Thoracic aorta (tissue), 2 donors: ENCODE results near the gene JAKMIP1. TPM values are rescaled to one million over a fixed set of nuclear protein-coding genes. Genes with fewer than 3 reads are reported as not detected.

Source experiments
- ATAC-seq: fragments of 150-250 bp; one replicate; pipeline ENCODE4 v1.8.0; 2017; ENCODE audit warnings: low read depth; ENCODE audit not compliant: insufficient number of reproducible peaks, low FRiP score
- DNase-seq: peaks from one replicate; pipeline ENCODE4 v3.0.0-alpha.2; 2020; ENCODE audit warnings: low spot score
- H3K27ac ChIP-seq, 2 donors: fragments of 200-600 bp; sonication (generic); 1 replicate in 1 of 2; 2 replicates in 1 of 2; pipeline ENCODE4 v1.5.1; 2016; ENCODE audit warnings: mild to moderate bottlenecking in 2 of 2, moderate library complexity in 2 of 2
- H3K27me3 ChIP-seq: fragments of 200-600 bp; sonication (generic); replicated peaks from 2 replicates; pipeline ENCODE4 v1.6.0; 2016; ENCODE audit warnings: mild to moderate bottlenecking; ENCODE audit not compliant: insufficient read depth
- H3K36me3 ChIP-seq: fragments of 200-600 bp; sonication (generic); one replicate; pipeline ENCODE4 v1.5.1; 2016
- H3K4me1 ChIP-seq, 2 donors: fragments of 200-600 bp; sonication (generic); 1 replicate in 1 of 2; 2 replicates in 1 of 2; pipeline versions ENCODE4 v1.5.1 to v1.6.0; 2016; ENCODE audit warnings: low read depth in 2 of 2, mild to moderate bottlenecking in 1 of 2; ENCODE audit not compliant: control insufficient read depth in 1 of 2
- H3K4me3 ChIP-seq: fragments of 200-600 bp; sonication (generic); 2 replicates; pipeline ENCODE4 v1.5.1; 2016; ENCODE audit warnings: mild to moderate bottlenecking
- H3K9me3 ChIP-seq: fragments of 200-600 bp; sonication (generic); 2 replicates; pipeline ENCODE4 v1.5.1; 2016
- CTCF ChIP-seq: fragments of 200-600 bp; sonication (generic); IDR thresholded peaks from one replicate; pipeline ENCODE4 v1.5.1; 2019; ENCODE audit warnings: antibody characterized with exemption
- total RNA-seq, 2 donors: library from RNA; depleted of rRNA; stranded (reverse); fragments of >200 nt; gene quantifications; one replicate each; pipeline versions ENCODE4 v1.1.0 to v1.2.3, GENCODE V29; 2016

The JAKMIP1 gene
- total RNA-seq, 2 donors from 2014 or later = 0.28 to 0.81 TPM

- Histone ChIP-seq H3K36me3 (no peaks in the 10 kb centered on the region), H3K4me1 (no peaks in the 10 kb centered on the region), H3K27me3 (no peaks in the 10 kb centered on the region), H3K27ac (no peak overlapping the region), H3K9me3 (no peaks in the 10 kb centered on the region), H3K4me3 (no peak overlapping the region)
- TF ChIP-seq CTCF = no peak
- ATAC-seq (no peak), DNase-seq (no peak)
These were observed 35.7 kb upstream of the JAKMIP1 start for GRCh38 chr4:6235901-6236640.

- DNase-seq (no peak), ATAC-seq (no peak)
- no peaks in the 10 kb centered on the region for H3K9me3 ChIP-seq
- no peaks in the 10 kb centered on the region for H3K4me1 ChIP-seq
- H3K27me3 ChIP-seq = no peaks in the 10 kb centered on the region
- H3K27ac ChIP-seq = no peak overlapping the region
- no peak for TF ChIP-seq CTCF
- H3K4me3 ChIP-seq = no peak overlapping the region
- no peaks in the 10 kb centered on the region for H3K36me3 ChIP-seq
These were observed 34.7 kb upstream of the JAKMIP1 start for GRCh38 chr4:6235012-6235411.

DNA sequence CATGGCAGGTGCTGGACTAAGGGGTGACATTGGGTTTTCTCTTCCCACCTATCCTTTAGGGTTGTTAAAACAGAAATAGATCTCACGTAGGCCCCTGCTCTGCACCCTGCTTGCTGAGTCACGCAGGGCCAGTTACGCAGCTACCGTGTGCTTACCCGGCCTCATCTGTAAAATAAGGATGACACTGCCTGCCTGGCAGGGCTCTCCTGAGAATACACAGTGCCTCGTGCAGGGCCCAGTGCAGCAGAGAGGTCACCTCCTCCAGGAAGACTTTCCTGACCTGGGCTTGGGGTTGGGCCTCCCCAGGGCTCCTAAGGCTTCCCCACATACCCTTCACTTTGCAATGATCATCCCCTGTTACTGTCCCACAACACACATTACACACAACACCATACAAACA, 33.6 kb upstream of the JAKMIP1 start:
- no peaks in the 10 kb centered on the region for H3K36me3 ChIP-seq
- H3K4me1 ChIP-seq = no peaks in the 10 kb centered on the region
- no peak overlapping the region for H3K4me3 ChIP-seq
- no peaks in the 10 kb centered on the region for H3K27me3 ChIP-seq
- no peak for ATAC-seq
- no peak for DNase-seq
- no peak for TF ChIP-seq CTCF
- H3K27ac ChIP-seq = no peak overlapping the region
- no peaks in the 10 kb centered on the region for H3K9me3 ChIP-seq

DNA sequence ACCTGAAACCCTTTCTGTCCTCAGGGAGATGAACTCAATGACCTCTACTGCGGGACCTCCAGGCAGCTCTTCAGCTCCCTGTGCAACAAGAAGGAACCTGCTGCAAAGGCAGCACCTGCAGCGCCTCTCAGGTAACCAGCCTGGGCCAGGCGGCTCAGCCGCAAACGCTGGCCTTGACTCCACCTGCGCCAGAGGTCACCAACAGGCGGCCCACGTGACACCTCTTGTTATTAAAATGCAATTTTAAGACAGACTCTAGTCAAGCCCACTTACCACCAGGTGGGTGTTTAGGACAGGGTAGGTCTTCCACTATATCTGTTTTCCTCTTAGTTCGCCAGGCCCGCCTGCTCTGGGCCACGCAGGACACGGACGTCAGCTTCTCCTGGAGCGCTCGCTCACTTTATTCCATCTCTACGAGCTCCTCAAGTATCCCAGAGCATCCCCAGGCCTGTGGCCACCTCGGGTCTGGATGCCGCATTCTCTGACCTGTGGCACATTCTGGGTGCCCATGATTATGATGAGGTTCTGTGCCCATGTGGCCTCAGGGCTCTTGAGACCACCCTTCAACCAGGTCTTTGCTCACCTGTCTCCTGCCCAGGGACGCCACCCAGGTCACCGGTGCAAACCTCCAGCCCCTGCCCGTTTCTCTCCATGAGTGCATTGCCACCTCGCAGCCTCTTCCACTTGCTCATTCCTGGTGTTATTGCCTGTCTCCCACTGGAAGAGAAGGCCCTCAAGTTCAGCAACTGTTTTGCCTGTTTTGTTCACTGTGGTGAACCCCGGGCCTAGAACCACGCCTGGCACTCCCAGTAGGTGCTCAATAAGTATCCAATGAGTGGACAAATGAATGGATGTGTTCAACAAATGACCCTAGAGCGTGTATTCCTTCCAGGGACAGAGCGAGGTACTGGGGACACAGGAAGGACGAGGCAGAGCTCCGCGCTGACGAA, 32.8 kb upstream of the JAKMIP1 start:
- H3K27ac ChIP-seq = no peak overlapping the region
- H3K27me3 ChIP-seq = no peaks in the 10 kb centered on the region
- no peak for DNase-seq
- no peaks in the 10 kb centered on the region for H3K9me3 ChIP-seq
- H3K4me1 ChIP-seq = no peaks in the 10 kb centered on the region
- H3K36me3 ChIP-seq = no peaks in the 10 kb centered on the region
- no peak overlapping the region for H3K4me3 ChIP-seq
- ATAC-seq = no peak
- TF ChIP-seq CTCF = no peak

DNA sequence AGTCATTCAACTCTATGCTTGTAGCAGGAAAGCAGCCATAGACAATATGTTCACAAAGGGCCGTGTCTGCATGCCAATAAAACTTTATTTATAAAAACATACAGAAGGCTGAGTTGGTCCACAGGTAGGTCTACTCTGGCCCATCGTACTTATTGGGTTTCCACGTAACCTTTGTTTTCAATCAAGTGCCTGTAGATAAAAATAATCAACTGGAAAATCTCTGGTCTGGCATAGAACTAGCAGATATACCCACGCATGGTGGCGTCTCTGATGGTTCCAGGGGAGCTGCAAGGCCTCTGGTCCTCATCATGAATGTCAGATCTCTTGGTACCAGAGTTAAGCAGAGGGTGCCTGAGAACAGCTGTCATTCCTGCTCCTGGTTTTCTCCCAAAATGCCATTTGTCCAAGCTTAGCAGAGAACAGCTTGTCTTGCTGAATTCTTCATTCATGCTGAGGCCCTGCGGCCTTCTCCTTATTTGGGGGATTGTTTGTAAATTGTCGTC, 31.4 kb upstream of the JAKMIP1 start:
- no peaks in the 10 kb centered on the region for H3K36me3 ChIP-seq
- TF ChIP-seq CTCF = no peak
- no peak for ATAC-seq
- H3K9me3 ChIP-seq = no peaks in the 10 kb centered on the region
- no peaks in the 10 kb centered on the region for H3K27me3 ChIP-seq
- no peaks in the 10 kb centered on the region for H3K4me1 ChIP-seq
- no peak overlapping the region for H3K4me3 ChIP-seq
- no peak for DNase-seq
- H3K27ac ChIP-seq = no peak overlapping the region
